ENCODE data around the gene CLRN3.

DNA sequence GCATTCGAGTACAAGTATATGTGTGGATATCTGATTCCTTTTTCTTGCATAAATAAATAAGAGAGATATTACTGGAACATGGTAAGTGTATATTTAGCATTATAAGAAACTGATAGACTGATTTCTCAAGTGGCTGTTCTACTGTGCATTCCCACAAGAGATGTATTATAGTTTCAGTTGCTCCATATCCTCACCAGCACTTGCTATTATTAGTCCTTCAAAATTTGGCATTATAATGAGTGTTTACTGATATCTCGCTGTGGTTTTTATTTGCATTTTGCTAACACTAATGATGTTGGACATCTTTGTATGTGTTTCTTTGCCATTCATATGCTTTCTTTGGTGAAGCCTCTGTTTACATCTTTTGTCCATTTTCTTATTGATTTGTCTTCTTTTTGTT, 4.4 kb upstream of the CLRN3 start:
- TF ChIP-seq POLR2A (IDR thresholded peaks at IDR 0.05): no peak
- TF ChIP-seq, protein P1, sequence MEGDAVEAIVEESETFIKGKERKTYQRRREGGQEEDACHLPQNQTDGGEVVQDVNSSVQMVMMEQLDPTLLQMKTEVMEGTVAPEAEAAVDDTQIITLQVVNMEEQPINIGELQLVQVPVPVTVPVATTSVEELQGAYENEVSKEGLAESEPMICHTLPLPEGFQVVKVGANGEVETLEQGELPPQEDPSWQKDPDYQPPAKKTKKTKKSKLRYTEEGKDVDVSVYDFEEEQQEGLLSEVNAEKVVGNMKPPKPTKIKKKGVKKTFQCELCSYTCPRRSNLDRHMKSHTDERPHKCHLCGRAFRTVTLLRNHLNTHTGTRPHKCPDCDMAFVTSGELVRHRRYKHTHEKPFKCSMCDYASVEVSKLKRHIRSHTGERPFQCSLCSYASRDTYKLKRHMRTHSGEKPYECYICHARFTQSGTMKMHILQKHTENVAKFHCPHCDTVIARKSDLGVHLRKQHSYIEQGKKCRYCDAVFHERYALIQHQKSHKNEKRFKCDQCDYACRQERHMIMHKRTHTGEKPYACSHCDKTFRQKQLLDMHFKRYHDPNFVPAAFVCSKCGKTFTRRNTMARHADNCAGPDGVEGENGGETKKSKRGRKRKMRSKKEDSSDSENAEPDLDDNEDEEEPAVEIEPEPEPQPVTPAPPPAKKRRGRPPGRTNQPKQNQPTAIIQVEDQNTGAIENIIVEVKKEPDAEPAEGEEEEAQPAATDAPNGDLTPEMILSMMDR (IDR thresholded peaks at IDR 0.05): no peak
